ENCODE data around the gene SLC6A9. TPM values are rescaled to one million over a fixed set of nuclear protein-coding genes. Genes with fewer than 3 reads are reported as not detected.

The SLC6A9 gene
- total and polyA plus RNA-seq, 2 donors (not counting 1 experiment from before 2014, with no cell fraction given) = 0.28 to 5.5 TPM

- Histone ChIP-seq H3K79me2 (ENCODE audit: control insufficient read depth, insufficient read depth, low read length) (no peaks in the 10 kb centered on the region), H3K4me2 (replicated peaks; ENCODE audit: low read depth, low read length, poor library complexity, severe bottlenecking) (no peak overlapping the region), H3K36me3 (replicated peaks in 1 of 2; ENCODE audit: control extremely low read depth in 1 of 2, control insufficient read depth in 1 of 2, extremely low read depth in 1 of 2, insufficient read depth in 2 of 2, low read length in 1 of 2) (no peaks in the 10 kb centered on the region), H3K4me1 (ENCODE audit: control insufficient read depth in 2 of 2, insufficient read depth in 2 of 2, low read length in 2 of 2) (peaks cover 22 to 36% of the 10 kb centered on the region in 2 donors), H3K9ac (ENCODE audit: low read length) (no peak overlapping the region), H3K4me3 (ENCODE audit: control extremely low read depth in 1 of 5, extremely low read depth in 1 of 5, insufficient read depth in 1 of 5, low read depth in 2 of 5, low read length in 4 of 5) (no peak overlapping the region), H2AFZ (ENCODE audit: insufficient read depth, low read depth, low read length, poor library complexity, severe bottlenecking) (no peak overlapping the region), H4K20me1 (ENCODE audit: control insufficient read depth, insufficient read depth, low read length, poor library complexity, severe bottlenecking) (no peaks in the 10 kb centered on the region), H3K27ac (ENCODE audit: low read length in 2 of 2) (no peak overlapping the region), H3K27me3 (replicated peaks in 1 of 4; ENCODE audit: control extremely low read depth in 1 of 4, control insufficient read depth in 3 of 4, insufficient read depth in 4 of 4, low read length in 3 of 4) (no peaks in the 10 kb centered on the region), H3K9me3 (ENCODE audit: control extremely low read depth in 1 of 3, control insufficient read depth in 2 of 3, insufficient read depth in 1 of 3, low read length in 2 of 3) (no peaks in the 10 kb centered on the region)
- Mint-ChIP-seq H3K27ac (no peak overlapping the region), H3K4me1 (peaks cover 31% of the 10 kb centered on the region), H3K9me3 (ENCODE audit: insufficient read depth) (no peaks in the 10 kb centered on the region), H3K4me3 (no peak overlapping the region), H3K27me3 (no peaks in the 10 kb centered on the region)
- ATAC-seq (ENCODE audit: low read depth) (no peak), DNase-seq (no peak)
- intact Hi-C loops (cut with micrococcal nuclease) = no loop called here
- POLR2A ChIA-PET = no interaction called here
- CTCF ChIA-PET = no interaction called here
- 100% methylated on average over 3 of the region's 6 CpGs for WGBS (ENCODE audit: insufficient coverage)
- no peak for TF ChIP-seq CTCF (IDR thresholded peaks at IDR 0.05)
- TF ChIP-seq EZH2 (IDR thresholded peaks at IDR 0.05; ENCODE audit: borderline replicate concordance, insufficient read depth, low read depth, low read length, poor library complexity, severe bottlenecking) = no peak
Measured at GRCh38 chr1:43996733-43997115, 34.5 kb downstream of the SLC6A9 start.

DNA sequence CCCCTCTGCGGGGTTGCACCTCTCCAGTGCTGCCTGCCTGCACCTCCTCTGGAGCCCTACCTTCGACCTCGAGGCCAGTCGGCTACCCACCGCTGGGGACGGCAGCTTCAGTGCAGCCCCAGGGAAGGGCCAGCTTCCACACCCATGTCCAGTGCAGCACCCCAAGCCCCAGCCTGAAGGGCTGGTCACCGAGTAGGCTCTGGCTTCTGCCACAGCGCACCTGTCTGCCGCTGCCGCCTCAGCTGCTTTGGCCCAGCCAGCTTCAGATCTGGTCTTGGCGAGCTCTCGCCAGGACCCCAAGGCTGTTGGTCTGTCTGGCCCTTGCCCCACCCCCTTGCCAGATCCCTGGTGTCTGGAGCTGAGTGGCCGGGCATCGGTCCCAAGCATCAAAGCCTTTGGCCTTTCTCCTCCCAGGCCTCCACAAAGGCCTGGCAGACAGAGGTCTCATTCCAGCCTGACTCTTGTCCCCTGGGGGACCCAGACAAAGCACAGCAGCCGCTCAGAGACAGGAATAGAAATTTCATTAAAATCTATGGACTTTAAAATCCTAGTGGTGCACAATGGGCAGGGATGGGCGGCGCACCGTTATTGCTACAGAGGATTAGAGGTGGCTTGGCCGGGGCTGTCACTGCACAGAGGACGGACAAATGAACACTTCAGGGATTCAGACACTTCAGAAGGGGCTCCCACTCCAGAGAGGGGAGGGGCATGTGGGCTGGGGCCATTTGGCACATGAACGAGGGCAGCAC, 35.1 kb downstream of the SLC6A9 start:
- H2AFZ ChIP-seq (ENCODE audit: insufficient read depth, low read depth, low read length, poor library complexity, severe bottlenecking) = no peak overlapping the region
- no peak for ATAC-seq (ENCODE audit: low read depth)
- Mint-ChIP-seq H3K27me3 (no peaks in the 10 kb centered on the region), H3K4me1 (peaks cover 35% of the 10 kb centered on the region), H3K9me3 (ENCODE audit: insufficient read depth) (no peaks in the 10 kb centered on the region), H3K27ac (no peak overlapping the region), H3K4me3 (no peak overlapping the region)
- POLR2A ChIA-PET = no interaction called here
- TF ChIP-seq EZH2 (IDR thresholded peaks at IDR 0.05; ENCODE audit: borderline replicate concordance, insufficient read depth, low read depth, low read length, poor library complexity, severe bottlenecking) (no peak), CTCF (IDR thresholded peaks at IDR 0.05) (no peak)
- CTCF ChIA-PET = interaction anchor here (5.1 kb wide), 1 partner anchor 9 kb away, joined by 32 read pairs; no protein-coding TSS in a partner anchor
- H3K9me3 ChIP-seq (ENCODE audit: control extremely low read depth in 1 of 3, control insufficient read depth in 2 of 3, insufficient read depth in 1 of 3, low read length in 2 of 3) = no peaks in the 10 kb centered on the region
- DNase-seq = no peak
- H3K27me3 ChIP-seq (replicated peaks in 1 of 4; ENCODE audit: control extremely low read depth in 1 of 4, control insufficient read depth in 3 of 4, insufficient read depth in 4 of 4, low read length in 3 of 4) = no peaks in the 10 kb centered on the region
- intact Hi-C loops (cut with micrococcal nuclease) = no loop called here
- no peaks in the 10 kb centered on the region for H3K36me3 ChIP-seq (replicated peaks in 1 of 2; ENCODE audit: control extremely low read depth in 1 of 2, control insufficient read depth in 1 of 2, extremely low read depth in 1 of 2, insufficient read depth in 2 of 2, low read length in 1 of 2)
- no peaks in the 10 kb centered on the region for H3K79me2 ChIP-seq (ENCODE audit: control insufficient read depth, insufficient read depth, low read length)
- peaks cover 22 to 38% of the 10 kb centered on the region in 2 donors for H3K4me1 ChIP-seq (ENCODE audit: control insufficient read depth in 2 of 2, insufficient read depth in 2 of 2, low read length in 2 of 2)
- no peak overlapping the region for H3K4me2 ChIP-seq (replicated peaks; ENCODE audit: low read depth, low read length, poor library complexity, severe bottlenecking)
- WGBS (ENCODE audit: insufficient coverage) = 96% methylated on average over 20 of the region's 21 CpGs
- no peak overlapping the region for H3K4me3 ChIP-seq (ENCODE audit: control extremely low read depth in 1 of 5, extremely low read depth in 1 of 5, insufficient read depth in 1 of 5, low read depth in 2 of 5, low read length in 4 of 5)
- H3K27ac ChIP-seq (ENCODE audit: low read length in 2 of 2) = no peak overlapping the region
- H3K9ac ChIP-seq (ENCODE audit: low read length) = no peak overlapping the region
- H4K20me1 ChIP-seq (ENCODE audit: control insufficient read depth, insufficient read depth, low read length, poor library complexity, severe bottlenecking) = no peaks in the 10 kb centered on the region

Data from B cell (primary cell).